Keratinocyte (primary cell): ENCODE results near the gene DES. TPM values are rescaled to one million over a fixed set of nuclear protein-coding genes. Genes with fewer than 3 reads are reported as not detected.

Experiments
- DNase-seq: peaks from one replicate; pipeline ENCODE4 v3.0.0-alpha.2; 2011; ENCODE audit warnings: low read depth, missing footprints, low spot score
- FAIRE-seq: peaks from 2 replicates; lab custom pipeline; 2011; peaks lifted over from hg19 to GRCh38; lab: Jason Lieb, UNC
- H2AFZ ChIP-seq: 2 replicates; pipeline ENCODE4 v1.6.0; 2012; ENCODE audit warnings: low read length, control low read depth, inconsistent platforms; ENCODE audit not compliant: control insufficient read depth
- H3K27ac ChIP-seq: 2 replicates; pipeline ENCODE4 v1.5.1; 2011; ENCODE audit warnings: low read length; ENCODE audit not compliant: control insufficient read depth, insufficient read depth
- H3K27me3 ChIP-seq: 3 replicates; pipeline ENCODE4 v1.6.0; 2011; ENCODE audit warnings: low read length; ENCODE audit not compliant: control insufficient read depth, insufficient read depth; ENCODE audit errors: extremely low read depth
- H3K36me3 ChIP-seq, 2 experiments: 2 replicates in 1 of 2; 3 replicates in 1 of 2; pipeline ENCODE4 v1.5.1; 2011; ENCODE audit warnings: low read length in 2 of 2, mild to moderate bottlenecking in 1 of 2; ENCODE audit not compliant: control insufficient read depth in 2 of 2, insufficient read depth in 2 of 2; ENCODE audit errors: extremely low read depth in 1 of 2
- H3K4me1 ChIP-seq: 3 replicates; pipeline ENCODE4 v1.5.1; 2011; ENCODE audit warnings: low read length; ENCODE audit not compliant: control insufficient read depth, insufficient read depth; ENCODE audit errors: extremely low read depth
- H3K4me2 ChIP-seq: 3 replicates; pipeline ENCODE4 v1.6.0; 2011; ENCODE audit warnings: low read depth, low read length; ENCODE audit not compliant: control insufficient read depth, insufficient read depth; ENCODE audit errors: extremely low read depth
- H3K4me3 ChIP-seq, 3 experiments: fragments of 200-600 bp in 1 of 3; sonication (generic) in 1 of 3; 2 replicates in 2 of 3; 3 replicates in 1 of 3; pipeline ENCODE4 v1.5.1; 2011 to 2016; ENCODE audit warnings: low read length in 3 of 3, mild to moderate bottlenecking in 3 of 3, control low read depth in 2 of 3, inconsistent platforms in 1 of 3, low read depth in 1 of 3, mixed read lengths in 1 of 3, mixed run types in 1 of 3, moderate library complexity in 1 of 3; ENCODE audit not compliant: control insufficient read depth in 2 of 3, insufficient read depth in 2 of 3; ENCODE audit errors: extremely low read depth in 1 of 3
- H3K79me2 ChIP-seq: 2 replicates; pipeline ENCODE4 v1.6.0; 2012; ENCODE audit warnings: low read length; ENCODE audit not compliant: control insufficient read depth, insufficient read depth
- H3K9ac ChIP-seq: 3 replicates; pipeline ENCODE4 v1.6.0; 2011; ENCODE audit warnings: low read length; ENCODE audit not compliant: control insufficient read depth, insufficient read depth; ENCODE audit errors: extremely low read depth
- H3K9me1 ChIP-seq: 3 replicates; pipeline ENCODE4 v1.6.0; 2011; ENCODE audit warnings: low read length; ENCODE audit not compliant: control insufficient read depth, insufficient read depth; ENCODE audit errors: extremely low read depth
- H3K9me3 ChIP-seq: 2 replicates; pipeline ENCODE4 v1.5.1; 2012; ENCODE audit warnings: low read depth, low read length; ENCODE audit not compliant: control insufficient read depth
- H4K20me1 ChIP-seq: 3 replicates; pipeline ENCODE4 v1.6.0; 2011; ENCODE audit warnings: low read length; ENCODE audit not compliant: control insufficient read depth, insufficient read depth; ENCODE audit errors: extremely low read depth
- EZH2 ChIP-seq: IDR thresholded peaks from one replicate; pipeline ENCODE4 v1.6.1; 2012; ENCODE audit warnings: inconsistent platforms, mild to moderate bottlenecking, low read length, moderate library complexity
- dilution Hi-C: fragments of 300-500 bp; cut with MboI; formaldehyde crosslinking; loops from one replicate; pipeline ENCODE4 v1.7.0; 2020; ENCODE audit warnings: low sequenced_read_pairs; ENCODE audit not compliant: extremely low pct_ligation_motif_present
- polyA plus RNA-seq, 5 experiments: library from polyadenylated mRNA; depleted of rRNA in 3 of 5; stranded (reverse) in 3 of 5; stranded (forward) in 1 of 5; unstranded in 1 of 5; fragments of >200 nt; gene quantifications; 1 replicate in 1 of 5; 2 replicates in 3 of 5; 3 replicates in 1 of 5; pipeline versions ENCODE4 v1.2.1 to v1.2.3, GENCODE V29; 2011 to 2012; ENCODE audit warnings: missing spikeins in 2 of 5, low read depth in 1 of 5, low replicate concordance in 1 of 5
- TF ChIP-seq, protein P1 (sequence below), 3 experiments: IDR thresholded peaks in 1 of 3; conservative IDR thresholded peaks in 1 of 3; optimal IDR thresholded peaks in 1 of 3; 2 replicates in 2 of 3; 3 replicates in 1 of 3; pipeline versions ENCODE3 to v1.5.1; 2011; ENCODE audit warnings: low read length in 3 of 3, mild to moderate bottlenecking in 3 of 3, moderate library complexity in 2 of 3, control low read depth in 1 of 3, inconsistent platforms in 1 of 3; ENCODE audit not compliant: insufficient read depth in 2 of 3; ENCODE audit errors: extremely low read depth in 1 of 3

Gene DES
- polyA plus RNA-seq, 1 donor (not counting 4 experiments of a cell fraction or from before 2014, with no cell fraction given) = not detected

DNA sequence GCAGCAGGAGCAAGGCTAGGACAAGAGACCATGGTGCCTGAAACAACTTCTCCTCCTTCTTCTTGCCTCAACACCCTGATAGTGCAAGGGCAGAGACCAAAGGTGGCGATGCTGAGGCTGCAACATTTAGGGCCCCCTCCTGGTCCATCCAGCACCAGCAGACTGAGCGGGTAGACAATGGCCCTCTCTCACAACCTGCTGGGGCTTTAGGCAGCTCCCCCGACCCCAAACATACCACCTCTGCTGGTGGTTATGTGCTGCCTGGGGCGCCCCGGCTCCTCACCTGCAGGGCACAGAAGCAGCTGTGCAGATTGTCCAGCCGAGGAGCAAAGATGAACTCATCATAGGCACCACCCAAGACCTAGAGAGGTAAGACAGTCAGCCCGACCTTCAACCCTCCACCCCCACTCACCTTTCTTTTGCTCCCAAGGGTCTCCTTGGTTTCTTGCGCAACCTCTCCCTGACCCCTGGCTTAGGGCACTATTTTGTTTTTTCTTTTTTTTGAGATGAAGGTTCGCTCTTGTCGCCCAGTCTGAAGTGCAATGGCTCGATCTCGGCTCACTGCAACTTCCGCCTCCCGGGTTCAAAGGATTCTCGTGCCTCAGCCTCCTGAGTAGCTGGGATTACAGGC is 34.0 kb upstream of the DES start:
- H4K20me1 ChIP-seq = no peaks in the 10 kb centered on the region
- no peak overlapping the region for H3K4me2 ChIP-seq
- DNase-seq (no peak), FAIRE-seq (no peak)
- peaks cover 24 to 29% of the 10 kb centered on the region in 2 experiments for H3K36me3 ChIP-seq
- H3K27ac ChIP-seq = no peak overlapping the region
- H3K9me1 ChIP-seq = no peaks in the 10 kb centered on the region
- dilution Hi-C loops = no loop called here
- peaks cover 7% of the 10 kb centered on the region for H3K4me1 ChIP-seq
- H3K79me2 ChIP-seq = peaks cover 1% of the 10 kb centered on the region
- no peaks in the 10 kb centered on the region for H3K9me3 ChIP-seq
- no peaks in the 10 kb centered on the region for H3K27me3 ChIP-seq
- no peak overlapping the region for H3K9ac ChIP-seq
- H3K4me3 ChIP-seq = no peak overlapping the region
- TF ChIP-seq, protein P1, sequence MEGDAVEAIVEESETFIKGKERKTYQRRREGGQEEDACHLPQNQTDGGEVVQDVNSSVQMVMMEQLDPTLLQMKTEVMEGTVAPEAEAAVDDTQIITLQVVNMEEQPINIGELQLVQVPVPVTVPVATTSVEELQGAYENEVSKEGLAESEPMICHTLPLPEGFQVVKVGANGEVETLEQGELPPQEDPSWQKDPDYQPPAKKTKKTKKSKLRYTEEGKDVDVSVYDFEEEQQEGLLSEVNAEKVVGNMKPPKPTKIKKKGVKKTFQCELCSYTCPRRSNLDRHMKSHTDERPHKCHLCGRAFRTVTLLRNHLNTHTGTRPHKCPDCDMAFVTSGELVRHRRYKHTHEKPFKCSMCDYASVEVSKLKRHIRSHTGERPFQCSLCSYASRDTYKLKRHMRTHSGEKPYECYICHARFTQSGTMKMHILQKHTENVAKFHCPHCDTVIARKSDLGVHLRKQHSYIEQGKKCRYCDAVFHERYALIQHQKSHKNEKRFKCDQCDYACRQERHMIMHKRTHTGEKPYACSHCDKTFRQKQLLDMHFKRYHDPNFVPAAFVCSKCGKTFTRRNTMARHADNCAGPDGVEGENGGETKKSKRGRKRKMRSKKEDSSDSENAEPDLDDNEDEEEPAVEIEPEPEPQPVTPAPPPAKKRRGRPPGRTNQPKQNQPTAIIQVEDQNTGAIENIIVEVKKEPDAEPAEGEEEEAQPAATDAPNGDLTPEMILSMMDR (optimal IDR thresholded peaks at IDR 0.05 in 1 of 3, IDR thresholded peaks at IDR 0.05 in 1 of 3, conservative IDR thresholded peaks at IDR 0.05 in 1 of 3; ENCODE audit: extremely low read depth in 1 of 3, insufficient read depth in 2 of 3, low read length in 3 of 3) = no peak
- TF ChIP-seq EZH2 = no peak
- no peak overlapping the region for H2AFZ ChIP-seq

DNA sequence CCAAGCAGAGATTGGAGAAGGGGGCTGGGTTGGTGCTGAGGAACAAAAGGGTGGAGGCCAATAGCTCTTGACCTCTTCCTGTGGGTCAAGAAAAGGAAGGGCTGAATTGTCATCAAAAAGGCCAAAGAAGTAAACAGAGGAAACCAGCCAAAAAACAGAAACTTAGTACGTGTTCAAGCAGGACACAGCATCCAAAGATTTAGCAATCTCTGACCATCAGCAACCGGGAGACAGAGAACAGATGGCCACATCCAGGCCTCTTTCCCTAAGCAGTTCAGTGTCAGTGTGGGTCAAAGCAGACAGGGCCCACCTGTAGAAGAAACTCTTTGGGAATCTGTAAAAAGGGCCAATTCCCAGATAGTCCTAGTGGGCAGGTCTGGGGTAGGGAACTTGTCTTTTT is 33.3 kb upstream of the DES start:
- H3K9me3 ChIP-seq = no peaks in the 10 kb centered on the region
- dilution Hi-C loops = no loop called here
- FAIRE-seq = no peak
- no peaks in the 10 kb centered on the region for H4K20me1 ChIP-seq
- no peak overlapping the region for H3K9ac ChIP-seq
- no peak overlapping the region for H3K27ac ChIP-seq
- no peak overlapping the region for H3K4me3 ChIP-seq
- peaks cover 7% of the 10 kb centered on the region for H3K4me1 ChIP-seq
- no peak for DNase-seq
- no peak overlapping the region for H2AFZ ChIP-seq
- H3K36me3 ChIP-seq = peaks cover 24 to 29% of the 10 kb centered on the region in 2 experiments
- no peaks in the 10 kb centered on the region for H3K27me3 ChIP-seq
- H3K79me2 ChIP-seq = peaks cover 1% of the 10 kb centered on the region
- TF ChIP-seq EZH2 = no peak
- TF ChIP-seq, protein P1 (optimal IDR thresholded peaks at IDR 0.05 in 1 of 3, IDR thresholded peaks at IDR 0.05 in 1 of 3, conservative IDR thresholded peaks at IDR 0.05 in 1 of 3; ENCODE audit: extremely low read depth in 1 of 3, insufficient read depth in 2 of 3, low read length in 3 of 3) = no peak
- no peaks in the 10 kb centered on the region for H3K9me1 ChIP-seq
- no peak overlapping the region for H3K4me2 ChIP-seq
